ENCODE measurements around the gene SLC35G6. TPM values are rescaled to one million over a fixed set of nuclear protein-coding genes. Genes with fewer than 3 reads are reported as not detected.

SLC35G6 gene
- total RNA-seq, 3 donors from 2014 or later (not counting 1 experiment from before 2014, with no cell fraction given), result not detected

DNA sequence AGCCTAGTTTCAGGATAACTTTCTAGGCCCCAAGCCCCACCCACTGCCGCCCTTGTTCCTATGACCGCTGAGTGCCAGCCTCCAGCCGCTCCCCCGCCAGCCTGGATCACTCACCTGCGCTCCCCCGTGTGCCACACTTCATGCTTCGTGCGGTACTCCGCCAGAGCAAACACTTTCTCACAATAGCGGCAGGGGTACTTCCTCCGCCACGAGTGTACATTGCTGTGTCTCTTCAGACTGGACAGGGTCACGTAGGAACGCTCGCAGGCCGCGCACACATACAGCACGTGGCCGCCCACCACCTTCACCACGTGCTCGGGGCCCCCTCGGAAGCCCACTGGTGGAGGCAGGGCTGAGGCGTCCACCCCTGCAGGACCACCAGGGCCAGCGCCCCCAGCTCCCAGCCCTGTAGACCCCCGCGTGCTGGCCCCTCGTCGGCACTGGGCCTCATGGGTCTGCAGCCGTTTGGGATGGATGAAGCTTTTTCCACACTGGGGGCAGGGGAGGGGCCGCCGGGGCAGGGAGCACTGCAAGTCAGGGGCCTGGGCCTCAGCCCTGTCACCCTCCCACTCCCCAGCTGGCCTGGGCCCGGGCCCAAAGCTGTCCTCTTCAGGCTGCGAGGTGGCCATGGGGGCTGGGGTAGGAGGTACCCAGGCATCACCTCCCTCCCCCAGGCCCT, 15.5 kb upstream of the SLC35G6 start:
- Histone ChIP-seq H3K36me3 (ENCODE audit: control insufficient read depth, insufficient read depth, low read length) (peaks cover 35% of the 10 kb centered on the region), H3K27ac (ENCODE audit: low read length) (no peak overlapping the region), H3K27me3 (ENCODE audit: control insufficient read depth, insufficient read depth, low read length) (no peaks in the 10 kb centered on the region), H3K9me3 (ENCODE audit: control insufficient read depth, insufficient read depth, low read length) (no peaks in the 10 kb centered on the region), H3K4me3 (ENCODE audit: low read length) (no peak overlapping the region), H3K4me1 (ENCODE audit: control insufficient read depth, insufficient read depth, low read length) (peaks cover 12% of the 10 kb centered on the region)
- WGBS (ENCODE audit: insufficient coverage), result 96% methylated on average over 33 of the region's 33 CpGs
- DNase-seq (no peak), ATAC-seq (no peak)
- Mint-ChIP-seq H3K9me3 (no peaks in the 10 kb centered on the region), H3K4me3 (no peak overlapping the region), H3K4me1 (peaks cover 11 to 30% of the 10 kb centered on the region in 2 donors), H3K27me3 (ENCODE audit: low read depth in 2 of 2) (no peaks in the 10 kb centered on the region), H3K27ac (peak overlapping the region in 1 of 2 donors; percentile 82), H3K36me3 (no peaks in the 10 kb centered on the region)
- TF ChIP-seq, protein P1, sequence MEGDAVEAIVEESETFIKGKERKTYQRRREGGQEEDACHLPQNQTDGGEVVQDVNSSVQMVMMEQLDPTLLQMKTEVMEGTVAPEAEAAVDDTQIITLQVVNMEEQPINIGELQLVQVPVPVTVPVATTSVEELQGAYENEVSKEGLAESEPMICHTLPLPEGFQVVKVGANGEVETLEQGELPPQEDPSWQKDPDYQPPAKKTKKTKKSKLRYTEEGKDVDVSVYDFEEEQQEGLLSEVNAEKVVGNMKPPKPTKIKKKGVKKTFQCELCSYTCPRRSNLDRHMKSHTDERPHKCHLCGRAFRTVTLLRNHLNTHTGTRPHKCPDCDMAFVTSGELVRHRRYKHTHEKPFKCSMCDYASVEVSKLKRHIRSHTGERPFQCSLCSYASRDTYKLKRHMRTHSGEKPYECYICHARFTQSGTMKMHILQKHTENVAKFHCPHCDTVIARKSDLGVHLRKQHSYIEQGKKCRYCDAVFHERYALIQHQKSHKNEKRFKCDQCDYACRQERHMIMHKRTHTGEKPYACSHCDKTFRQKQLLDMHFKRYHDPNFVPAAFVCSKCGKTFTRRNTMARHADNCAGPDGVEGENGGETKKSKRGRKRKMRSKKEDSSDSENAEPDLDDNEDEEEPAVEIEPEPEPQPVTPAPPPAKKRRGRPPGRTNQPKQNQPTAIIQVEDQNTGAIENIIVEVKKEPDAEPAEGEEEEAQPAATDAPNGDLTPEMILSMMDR (IDR thresholded peaks at IDR 0.05), result no peak
- intact Hi-C loops (cut with micrococcal nuclease), result no loop called here

DNA sequence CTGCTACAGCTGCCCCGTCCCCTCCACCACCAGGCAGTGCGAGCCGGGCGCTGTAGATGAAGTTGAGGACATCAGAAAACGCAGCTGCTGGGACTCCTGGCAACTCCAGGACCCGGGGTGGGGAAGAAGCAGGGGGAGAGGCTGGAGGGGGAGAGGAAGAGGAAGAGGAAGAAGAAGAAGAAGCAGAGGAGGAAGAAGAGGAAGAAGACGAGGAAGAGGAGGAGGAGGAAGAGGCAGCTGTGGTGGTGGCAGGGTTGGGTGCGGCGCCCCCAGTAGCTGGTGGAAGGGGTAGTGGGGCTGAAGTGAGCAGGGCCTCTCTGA, 15.0 kb upstream of the SLC35G6 start:
- WGBS (ENCODE audit: insufficient coverage), result 93% methylated on average over 9 of the region's 9 CpGs
- no peak for ATAC-seq

DNA sequence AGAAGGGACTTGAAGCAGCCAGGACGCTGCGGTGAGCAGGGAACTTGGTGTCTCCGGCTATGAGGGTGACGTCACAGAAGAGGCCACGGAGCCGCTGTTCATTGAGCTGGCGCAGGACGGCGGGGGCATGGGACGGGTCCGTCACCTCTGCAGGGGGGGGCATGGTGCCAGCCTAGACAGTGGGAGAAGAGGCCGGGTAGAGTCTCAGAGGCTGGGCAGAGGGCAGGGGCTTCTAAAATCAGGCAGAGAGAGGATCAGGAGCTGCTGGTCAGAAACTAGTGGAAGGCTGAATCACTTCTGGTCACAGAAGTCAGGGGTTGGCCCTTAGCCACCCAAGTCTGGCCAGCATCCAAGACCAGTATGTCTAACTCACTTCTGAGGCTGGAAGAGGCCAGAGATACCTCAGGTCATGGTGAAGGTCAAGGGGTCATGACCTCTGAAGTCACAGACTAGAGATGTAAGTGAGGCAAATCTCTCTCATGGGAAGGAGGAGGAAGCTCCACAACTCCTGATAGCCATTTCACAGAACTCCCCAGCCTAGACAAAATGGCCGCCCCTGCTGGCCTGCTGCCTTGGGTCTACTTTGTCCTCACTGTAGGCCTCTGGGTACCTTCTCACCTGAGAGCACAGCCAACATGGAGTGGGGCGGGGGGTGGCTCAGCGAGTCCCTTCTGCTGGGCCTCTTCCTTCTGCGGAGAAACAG, 14.5 kb upstream of the SLC35G6 start:
- peaks cover 13 to 31% of the 10 kb centered on the region in 2 donors for H3K4me1 Mint-ChIP-seq
- no peak overlapping the region for H3K27ac ChIP-seq (ENCODE audit: low read length)
- H3K27ac Mint-ChIP-seq, result peak overlapping the region; percentile 46 to 82
- no peaks in the 10 kb centered on the region for H3K9me3 Mint-ChIP-seq
- intact Hi-C loops (cut with micrococcal nuclease), result no loop called here
- DNase-seq, result no peak
- H3K36me3 Mint-ChIP-seq, result no peaks in the 10 kb centered on the region
- H3K27me3 ChIP-seq (ENCODE audit: control insufficient read depth, insufficient read depth, low read length), result no peaks in the 10 kb centered on the region
- no peaks in the 10 kb centered on the region for H3K27me3 Mint-ChIP-seq (ENCODE audit: low read depth in 2 of 2)
- H3K9me3 ChIP-seq (ENCODE audit: control insufficient read depth, insufficient read depth, low read length), result no peaks in the 10 kb centered on the region
- H3K4me3 Mint-ChIP-seq, result no peak overlapping the region
- no peak overlapping the region for H3K4me3 ChIP-seq (ENCODE audit: low read length)
- 85% methylated on average over 16 of the region's 16 CpGs for WGBS (ENCODE audit: insufficient coverage)
- H3K36me3 ChIP-seq (ENCODE audit: control insufficient read depth, insufficient read depth, low read length), result peaks cover 35% of the 10 kb centered on the region
- ATAC-seq, result peak in 2 of 3 donors; percentile 13 to 17
- TF ChIP-seq, protein P1 (IDR thresholded peaks at IDR 0.05), result no peak
- peaks cover 19% of the 10 kb centered on the region for H3K4me1 ChIP-seq (ENCODE audit: control insufficient read depth, insufficient read depth, low read length)

More for the DNA sequence above, 15.0 kb upstream of the SLC35G6 start:
- Histone ChIP-seq H3K9me3 (ENCODE audit: control insufficient read depth, insufficient read depth, low read length) (no peaks in the 10 kb centered on the region), H3K4me3 (ENCODE audit: low read length) (no peak overlapping the region), H3K27ac (ENCODE audit: low read length) (no peak overlapping the region), H3K27me3 (ENCODE audit: control insufficient read depth, insufficient read depth, low read length) (no peaks in the 10 kb centered on the region), H3K36me3 (ENCODE audit: control insufficient read depth, insufficient read depth, low read length) (peaks cover 35% of the 10 kb centered on the region), H3K4me1 (ENCODE audit: control insufficient read depth, insufficient read depth, low read length) (peaks cover 14% of the 10 kb centered on the region)
- no peaks in the 10 kb centered on the region for H3K9me3 Mint-ChIP-seq
- peak overlapping the region; percentile 46 to 82 for H3K27ac Mint-ChIP-seq
- H3K27me3 Mint-ChIP-seq (ENCODE audit: low read depth in 2 of 2), result no peaks in the 10 kb centered on the region
- TF ChIP-seq, protein P1 (IDR thresholded peaks at IDR 0.05), result no peak
- peaks cover 8 to 27% of the 10 kb centered on the region in 2 donors for H3K4me1 Mint-ChIP-seq
- intact Hi-C loops (cut with micrococcal nuclease), result no loop called here
- no peak for DNase-seq
- H3K36me3 Mint-ChIP-seq, result no peaks in the 10 kb centered on the region
- no peak overlapping the region for H3K4me3 Mint-ChIP-seq
